DOHH2 (cell line): Measurements from ENCODE around the gene CD63.

Source experiments
- H3F3A ChIP-seq: fragments of 200-600 bp; sonication (generic), shearing (Covaris generic); 2 replicates; pipeline ENCODE4 v1.6.0; 2016; ENCODE audit warnings: antibody characterized with exemption, mild to moderate bottlenecking; ENCODE audit not compliant: control insufficient read depth, insufficient read depth
- H3K27ac ChIP-seq: fragments of 200-600 bp; sonication (generic); 2 replicates; pipeline ENCODE4 v1.5.1; 2014; ENCODE audit warnings: low read depth, mild to moderate bottlenecking, low read length, moderate library complexity
- H3K27me3 ChIP-seq: fragments of 200-600 bp; sonication (generic); 2 replicates; pipeline ENCODE4 v1.6.1; 2014; ENCODE audit warnings: mild to moderate bottlenecking, low read length, mixed read lengths; ENCODE audit not compliant: control insufficient read depth
- H3K36me3 ChIP-seq: fragments of 200-600 bp; sonication (generic); 2 replicates; pipeline ENCODE4 v1.6.1; 2014; ENCODE audit warnings: mild to moderate bottlenecking, low read length, moderate library complexity, mixed read lengths; ENCODE audit not compliant: control insufficient read depth
- H3K4me1 ChIP-seq: fragments of 200-600 bp; sonication (generic); 2 replicates; pipeline ENCODE4 v1.6.1; 2014; ENCODE audit warnings: mild to moderate bottlenecking, low read length, mixed read lengths; ENCODE audit not compliant: control insufficient read depth
- H3K4me2 ChIP-seq: fragments of 200-600 bp; sonication (generic); 2 replicates; pipeline ENCODE4 v1.6.0; 2014; ENCODE audit warnings: mild to moderate bottlenecking, low read length, moderate library complexity
- H3K4me3 ChIP-seq: fragments of 200-600 bp; sonication (generic); 2 replicates; pipeline ENCODE4 v1.5.1; 2014; ENCODE audit warnings: mild to moderate bottlenecking, low read length, mixed read lengths
- H3K79me2 ChIP-seq: fragments of 200-600 bp; sonication (generic); 2 replicates; pipeline ENCODE4 v1.6.1; 2014; ENCODE audit warnings: mild to moderate bottlenecking, low read length, mixed read lengths; ENCODE audit not compliant: control insufficient read depth
- H3K9me2 ChIP-seq: fragments of 200-600 bp; sonication (generic); replicated peaks from 2 replicates; pipeline ENCODE4 v1.6.1; 2014; ENCODE audit warnings: mild to moderate bottlenecking, low read length, mixed read lengths; ENCODE audit not compliant: control insufficient read depth
- H3K9me3 ChIP-seq: fragments of 200-600 bp; sonication (generic); 2 replicates; pipeline ENCODE4 v1.6.1; 2014; ENCODE audit warnings: antibody characterized with exemption, low read length, mixed read lengths; ENCODE audit not compliant: control insufficient read depth, insufficient read depth
- H4K20me1 ChIP-seq: fragments of 200-600 bp; sonication (generic); 2 replicates; pipeline ENCODE4 v1.6.0; 2014; ENCODE audit warnings: low read depth, mild to moderate bottlenecking, antibody characterized with exemption, low read length, moderate library complexity; ENCODE audit not compliant: control insufficient read depth, insufficient read depth
- CTCF ChIP-seq: fragments of 200-600 bp; sonication (generic); IDR thresholded peaks from one replicate; pipeline ENCODE4 v1.5.1; 2014; ENCODE audit warnings: antibody characterized with exemption, mild to moderate bottlenecking, low read depth, low read length; ENCODE audit not compliant: poor library complexity, severe bottlenecking
- EZH2phosphoT487 ChIP-seq: fragments of 200-600 bp; sonication (generic); IDR thresholded peaks from 2 replicates; pipeline ENCODE4 v1.6.1; 2017; ENCODE audit warnings: borderline replicate concordance, mild to moderate bottlenecking, antibody characterized with exemption, low read length, moderate library complexity, mixed read lengths

CD63 gene

GRCh38 chr12:55706568-55707218 is 22.1 kb downstream of the CD63 start:
- H3K27ac ChIP-seq = no peak overlapping the region
- TF ChIP-seq EZH2phosphoT487 = no peak
- no peak for TF ChIP-seq CTCF
- peaks cover 35% of the 10 kb centered on the region for H3K4me1 ChIP-seq
- H3K4me3 ChIP-seq = no peak overlapping the region
- H3K9me2 ChIP-seq = no peaks in the 10 kb centered on the region
- no peaks in the 10 kb centered on the region for H3K9me3 ChIP-seq
- H3K79me2 ChIP-seq = no peaks in the 10 kb centered on the region
- H3F3A ChIP-seq = no peaks in the 10 kb centered on the region
- H4K20me1 ChIP-seq = no peaks in the 10 kb centered on the region
- H3K36me3 ChIP-seq = no peaks in the 10 kb centered on the region
- H3K4me2 ChIP-seq = no peak overlapping the region
- H3K27me3 ChIP-seq = peaks cover 36% of the 10 kb centered on the region

- Histone ChIP-seq H3K36me3 (no peaks in the 10 kb centered on the region), H3F3A (no peaks in the 10 kb centered on the region), H3K27me3 (peaks cover 33% of the 10 kb centered on the region), H4K20me1 (no peaks in the 10 kb centered on the region), H3K27ac (no peak overlapping the region), H3K4me2 (0 out of 2 replicates have a peak overlapping the region, but pooled peaks have one; percentile 15), H3K79me2 (no peaks in the 10 kb centered on the region), H3K9me3 (no peaks in the 10 kb centered on the region), H3K9me2 (no peaks in the 10 kb centered on the region), H3K4me3 (no peak overlapping the region), H3K4me1 (peaks cover 33% of the 10 kb centered on the region)
- no peak for TF ChIP-seq EZH2phosphoT487
- TF ChIP-seq CTCF = peak; percentile 82
Observed at GRCh38 chr12:55705782-55706402, 22.9 kb downstream of the CD63 start.

- no peaks in the 10 kb centered on the region for H3K9me2 ChIP-seq
- H3K9me3 ChIP-seq = no peaks in the 10 kb centered on the region
- no peak overlapping the region for H3K4me3 ChIP-seq
- H3K79me2 ChIP-seq = no peaks in the 10 kb centered on the region
- no peak for TF ChIP-seq CTCF
- peaks cover 28% of the 10 kb centered on the region for H3K27me3 ChIP-seq
- H4K20me1 ChIP-seq = no peaks in the 10 kb centered on the region
- H3K36me3 ChIP-seq = no peaks in the 10 kb centered on the region
- peaks cover 28% of the 10 kb centered on the region for H3K4me1 ChIP-seq
- H3F3A ChIP-seq = no peaks in the 10 kb centered on the region
- no peak overlapping the region for H3K27ac ChIP-seq
- H3K4me2 ChIP-seq = no peak overlapping the region
Observed at GRCh38 chr12:55704824-55705718, 23.7 kb downstream of the CD63 start.
